GM03348 (cell line): ENCODE data around the gene CNGB1.

Experiments
- DNase-seq: peaks from one replicate; pipeline ENCODE4 v3.0.0; 2012; ENCODE audit warnings: low spot score

The CNGB1 gene

DNA sequence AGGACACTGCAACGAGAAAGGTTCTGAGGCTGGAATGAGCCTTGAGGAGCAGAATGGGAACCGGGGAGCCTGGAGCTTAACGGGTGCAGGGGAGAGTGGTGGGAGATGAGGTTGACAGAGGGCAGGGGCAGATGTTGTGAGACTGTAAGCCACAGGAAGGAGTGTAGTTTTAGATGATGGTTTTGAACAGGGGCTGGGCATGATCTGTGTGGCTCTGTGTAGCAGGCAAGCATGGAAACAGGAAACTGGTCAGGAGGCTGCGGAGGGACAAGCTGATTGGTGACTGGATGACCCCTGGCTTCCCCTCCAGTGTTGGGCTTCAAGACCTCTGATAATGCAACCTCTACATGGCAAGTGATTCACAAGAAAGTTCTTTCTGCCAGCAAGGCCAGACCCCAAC lies 1.4 kb upstream of the CNGB1 start:
- no peak for DNase-seq

DNA sequence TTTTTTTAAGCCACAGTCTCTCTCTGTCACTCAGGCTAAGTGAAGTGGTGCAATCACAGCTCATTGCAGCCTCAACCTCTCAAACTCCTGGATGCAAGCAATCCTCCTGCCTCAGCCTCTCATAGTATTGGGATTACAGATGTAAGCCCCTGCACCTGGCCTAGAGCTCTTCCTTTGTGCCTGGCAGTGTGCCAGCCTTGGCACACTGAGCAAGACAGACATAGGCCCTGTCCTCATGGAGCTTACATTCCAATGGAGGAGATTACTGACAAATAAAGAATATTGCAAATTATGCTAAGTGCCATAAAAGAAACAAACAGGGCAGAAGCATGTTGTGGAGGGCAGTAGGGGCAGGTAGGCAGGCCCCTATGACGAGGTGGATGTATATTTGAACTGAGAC lies 920 bp upstream of the CNGB1 start:
- no peak for DNase-seq

DNA sequence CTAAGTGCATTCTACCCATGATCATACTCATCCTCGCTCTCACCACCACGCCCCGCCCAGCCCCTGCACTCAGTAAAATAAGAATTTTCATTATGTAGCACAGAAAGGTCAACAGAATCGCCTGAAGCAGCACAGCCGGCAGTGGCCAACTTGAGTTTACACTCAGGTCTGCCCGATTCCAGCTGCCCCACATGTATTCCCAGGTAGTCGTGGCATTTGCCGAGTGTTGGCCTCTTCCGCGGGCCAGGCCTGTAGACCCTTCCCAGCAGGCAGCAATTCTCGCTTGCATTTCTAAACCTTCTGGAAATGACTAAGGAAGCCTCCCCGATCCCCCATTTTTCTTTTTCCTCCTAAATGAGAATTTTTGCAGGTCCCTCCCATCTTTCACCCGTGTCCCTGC lies 609 bp downstream of the CNGB1 start:
- no peak for DNase-seq

DNA sequence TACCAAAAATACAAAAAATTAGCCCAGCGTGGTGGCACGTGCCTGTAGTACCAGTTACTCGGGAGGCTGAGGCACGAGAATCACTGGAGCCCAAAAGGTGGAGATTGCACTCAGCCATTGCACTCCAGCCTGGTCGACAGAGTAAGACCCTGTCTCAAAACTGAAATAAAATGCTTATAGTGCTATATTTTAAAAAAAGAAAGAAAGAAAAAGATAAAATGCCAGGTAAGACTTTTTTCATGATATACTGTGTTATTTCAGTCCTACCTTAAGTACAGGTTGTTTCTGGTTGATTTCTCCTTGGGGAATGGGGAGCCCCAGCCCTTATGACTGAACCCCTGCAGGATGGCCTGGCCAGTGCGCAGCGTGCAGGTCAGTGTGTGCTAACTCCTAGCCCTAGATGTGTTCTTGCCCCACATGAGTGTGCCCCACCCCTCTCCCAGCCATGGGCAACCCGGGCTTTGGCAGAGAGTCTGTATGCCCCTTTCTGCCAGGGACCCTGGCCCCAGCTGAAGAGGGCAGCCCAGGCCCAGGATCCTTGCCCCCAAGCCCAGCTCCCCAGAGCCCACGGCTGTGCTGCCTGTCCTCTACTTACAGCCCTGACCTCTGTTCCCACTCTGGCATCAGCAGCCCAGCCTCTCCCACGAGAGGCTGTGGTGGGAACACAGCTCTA lies 1.3 kb downstream of the CNGB1 start:
- no peak for DNase-seq

DNA sequence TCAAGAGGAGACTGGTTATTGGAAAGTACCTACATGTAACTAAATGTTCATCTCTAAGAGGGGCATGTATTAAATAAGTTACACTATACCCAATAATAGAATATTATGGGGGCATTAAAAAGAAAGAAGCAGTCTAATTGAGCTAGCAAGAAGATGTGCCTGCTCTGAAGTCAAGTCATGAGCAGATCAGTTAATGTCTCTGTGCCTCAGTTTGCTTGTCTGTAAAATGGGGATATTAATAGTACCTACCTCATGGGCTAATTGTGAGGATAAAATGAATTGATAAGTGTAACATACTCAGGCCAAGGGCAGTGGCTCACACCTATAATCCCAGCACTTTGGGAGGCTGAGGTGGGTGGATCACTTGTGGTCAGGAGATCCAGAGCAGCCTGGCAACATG lies 3.0 kb downstream of the CNGB1 start:
- DNase-seq = no peak

DNA sequence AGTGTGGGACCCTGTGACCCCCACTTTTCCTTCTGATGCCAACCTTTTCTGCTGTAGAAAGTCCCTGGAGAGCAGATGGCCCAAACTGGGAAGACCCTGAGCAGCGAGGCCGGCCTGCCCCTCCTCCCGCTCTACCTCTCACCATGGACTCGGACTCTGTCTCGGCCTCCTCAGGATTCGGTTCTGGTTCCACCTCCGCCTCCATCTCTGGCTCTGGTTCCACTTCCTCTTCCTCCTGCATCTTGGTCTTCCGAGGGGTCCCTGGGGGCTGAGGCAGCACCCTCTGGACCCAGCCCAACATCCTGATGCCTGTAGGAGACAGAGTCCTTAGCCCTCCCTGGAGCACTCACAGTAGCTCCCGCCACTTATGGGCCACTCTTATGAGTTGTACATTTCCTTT lies 3.9 kb downstream of the CNGB1 start:
- DNase-seq = no peak

DNA sequence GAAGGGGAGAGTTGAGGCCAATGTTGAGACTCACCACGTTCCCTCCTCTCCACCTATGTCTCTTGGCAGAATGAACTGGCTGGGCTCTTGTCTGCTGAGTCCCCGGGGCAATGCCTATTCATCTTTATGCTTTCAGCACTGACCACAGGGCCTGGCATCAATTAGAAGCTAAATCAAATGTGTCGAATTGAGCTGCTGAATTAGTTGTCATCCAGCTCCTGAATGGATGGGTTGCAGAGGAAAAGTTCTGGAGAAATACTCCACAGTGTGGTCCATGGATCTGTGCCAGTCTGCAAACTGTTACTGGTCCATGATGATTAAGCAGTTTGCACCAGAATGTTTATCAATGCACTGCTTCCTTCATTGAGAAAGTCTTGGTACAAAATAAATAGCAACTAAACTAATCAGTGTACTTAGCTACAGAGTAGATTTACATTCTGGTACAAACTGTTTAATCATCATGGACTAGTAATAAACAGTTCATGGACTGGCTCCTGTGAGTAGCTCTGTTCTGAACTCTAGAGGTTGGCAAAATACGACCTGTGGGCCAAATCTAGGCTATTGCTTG lies 4.6 kb downstream of the CNGB1 start:
- no peak for DNase-seq

DNA sequence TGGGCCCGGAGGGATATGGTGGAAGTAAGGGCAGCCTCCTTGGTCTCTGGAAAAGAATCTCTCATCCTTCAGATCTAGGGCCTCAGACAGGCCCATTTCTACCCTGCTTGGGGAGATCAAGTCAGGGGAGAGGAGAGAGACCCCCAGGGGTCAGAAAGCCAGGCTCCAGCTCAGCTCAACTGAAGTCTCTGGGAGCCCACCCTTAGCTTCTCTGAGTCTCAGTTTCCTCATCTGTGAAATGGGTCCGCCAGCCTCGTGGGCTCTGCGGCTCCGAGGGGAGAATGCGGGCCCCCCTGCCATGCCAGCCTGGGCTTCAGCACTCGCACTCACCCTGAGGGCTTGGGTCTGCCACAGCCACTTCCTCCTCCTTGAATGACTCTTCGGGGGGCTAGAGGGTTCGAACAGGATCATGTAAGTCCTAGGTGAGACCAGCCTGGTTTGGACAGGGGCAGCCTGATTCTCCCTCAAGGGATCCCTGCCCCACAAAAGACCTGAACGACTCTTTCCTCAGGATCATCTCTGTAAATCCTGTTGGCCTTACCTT lies 6.7 kb downstream of the CNGB1 start:
- DNase-seq = no peak

DNA sequence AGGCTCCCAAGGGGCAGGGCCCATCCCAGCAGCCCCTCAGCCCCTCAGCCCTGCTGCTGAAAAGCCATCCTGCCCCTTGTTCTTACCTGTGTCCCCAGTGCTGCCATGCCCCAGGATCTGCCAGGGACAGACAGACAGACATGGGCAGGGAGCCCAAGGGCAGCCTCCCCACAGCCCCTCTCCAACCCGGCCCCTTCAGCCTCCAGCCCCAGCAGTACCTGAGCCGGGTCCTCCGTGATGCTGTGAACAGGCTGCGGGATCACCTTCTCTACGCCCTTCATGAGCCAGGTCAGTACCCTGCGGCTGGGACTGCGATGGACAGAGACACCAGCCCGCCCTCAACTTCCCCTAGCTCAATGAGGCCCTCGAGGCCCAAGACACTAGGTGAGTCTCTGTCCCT lies 8.2 kb downstream of the CNGB1 start:
- DNase-seq = no peak

DNA sequence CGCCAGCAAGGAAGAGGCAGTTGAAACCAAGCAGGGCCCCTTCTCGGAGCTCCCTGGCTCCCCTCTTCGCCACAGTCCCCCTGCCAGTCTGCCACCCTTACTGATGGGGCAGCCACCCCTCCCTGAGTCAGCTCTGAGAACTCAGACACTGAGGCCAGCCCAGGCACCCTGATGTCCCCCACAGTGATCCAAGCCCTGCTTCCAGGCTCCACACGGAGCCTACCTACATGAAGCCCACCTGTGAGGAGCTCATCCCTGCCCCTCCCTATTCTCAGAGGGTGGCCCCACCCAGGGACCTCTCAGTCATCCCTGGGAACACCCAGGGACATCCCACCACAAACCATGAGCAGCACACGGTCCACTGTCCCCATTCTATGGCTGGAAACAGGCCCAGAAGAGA lies 8.9 kb downstream of the CNGB1 start:
- DNase-seq = no peak

DNA sequence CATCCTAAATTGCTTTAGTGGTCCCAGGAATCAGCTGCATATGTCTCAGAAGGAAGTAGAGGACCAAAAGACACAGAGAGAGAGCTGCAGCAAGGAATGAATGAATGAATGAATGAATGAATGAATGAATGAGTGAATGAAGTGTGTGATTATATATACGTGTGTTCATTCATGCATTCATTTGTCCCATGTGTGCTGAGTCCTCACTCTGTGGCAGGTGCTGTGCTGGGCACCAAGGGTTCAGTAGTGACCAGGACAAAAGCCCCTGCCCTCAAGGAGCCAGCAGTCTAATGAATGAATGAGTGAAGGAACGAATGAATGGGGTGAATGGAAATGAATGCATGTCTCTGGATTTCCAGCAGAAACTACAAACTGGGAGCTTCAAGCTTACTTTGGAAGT lies 9.4 kb downstream of the CNGB1 start:
- DNase-seq = no peak

DNA sequence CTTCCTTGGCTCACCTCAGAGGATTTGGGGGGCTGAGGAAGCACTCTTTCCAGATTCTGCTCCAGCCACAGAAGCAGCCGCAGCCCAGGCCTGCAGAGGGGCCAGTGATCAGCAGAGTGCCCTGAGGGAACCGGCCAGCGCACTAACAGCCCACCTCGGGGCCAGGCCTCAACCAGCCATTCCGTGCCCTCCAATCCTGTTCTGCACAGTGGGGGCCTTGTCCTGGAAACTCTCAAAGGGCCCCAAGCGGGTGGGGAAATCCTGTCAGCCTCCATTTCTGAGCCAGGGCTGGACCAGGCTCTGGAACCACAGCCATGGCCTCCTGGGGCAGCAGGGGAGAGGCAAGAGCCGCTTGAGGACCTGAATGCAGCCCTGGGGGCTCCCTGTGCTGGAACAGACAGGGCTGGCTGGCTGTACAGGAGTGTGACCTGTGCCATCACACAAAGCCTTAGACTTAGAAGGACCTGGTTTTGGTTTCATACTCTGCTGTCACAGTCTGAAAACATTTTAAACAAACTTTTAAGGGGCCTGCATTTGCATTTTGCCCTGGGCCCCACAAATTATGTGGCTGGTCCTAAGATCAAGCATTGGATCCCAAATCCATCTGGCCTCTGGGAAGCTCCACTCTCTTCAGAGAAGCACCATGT lies 10.0 kb downstream of the CNGB1 start:
- DNase-seq = no peak

DNA sequence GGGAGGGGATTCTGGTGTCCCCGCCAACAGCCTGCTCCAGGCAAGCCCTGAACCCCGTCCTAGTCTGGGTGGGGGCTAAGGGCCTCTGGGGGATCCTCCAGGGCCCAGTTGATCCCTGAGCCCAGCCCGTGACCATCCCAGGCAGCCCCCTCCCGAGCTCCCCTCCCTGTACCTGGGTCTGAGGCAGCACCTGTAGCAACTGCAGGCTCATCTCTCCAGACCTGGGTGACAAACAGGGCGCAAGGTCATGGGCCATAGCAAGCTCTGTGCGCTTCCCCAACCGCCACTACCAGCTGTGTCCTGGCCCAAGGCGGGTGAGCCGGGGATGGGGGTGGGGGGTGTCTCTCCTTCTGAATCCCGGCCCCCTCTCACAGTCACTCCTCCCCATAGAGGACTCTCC lies 10.6 kb downstream of the CNGB1 start:
- DNase-seq = no peak

DNA sequence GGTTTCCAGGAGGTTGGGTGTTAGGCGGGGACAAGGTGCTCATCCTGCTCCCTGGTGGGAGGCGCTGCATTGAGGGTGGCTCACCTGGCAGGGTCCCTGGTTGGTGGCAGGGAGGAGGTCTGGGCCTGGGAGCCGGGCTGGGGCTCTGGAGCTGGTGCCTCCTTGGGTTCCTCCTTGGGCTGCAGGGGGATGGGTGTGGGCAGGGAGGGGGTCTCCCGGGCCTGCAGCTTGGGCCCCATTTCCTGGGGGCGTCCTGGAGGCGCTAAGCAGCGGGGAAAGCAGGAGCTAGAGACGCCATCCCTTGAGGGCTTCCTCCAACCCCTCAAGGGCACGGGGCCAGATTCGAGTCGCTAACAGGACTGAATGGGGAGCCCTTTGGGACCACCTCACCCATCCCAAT lies 11.1 kb downstream of the CNGB1 start:
- no peak for DNase-seq

DNA sequence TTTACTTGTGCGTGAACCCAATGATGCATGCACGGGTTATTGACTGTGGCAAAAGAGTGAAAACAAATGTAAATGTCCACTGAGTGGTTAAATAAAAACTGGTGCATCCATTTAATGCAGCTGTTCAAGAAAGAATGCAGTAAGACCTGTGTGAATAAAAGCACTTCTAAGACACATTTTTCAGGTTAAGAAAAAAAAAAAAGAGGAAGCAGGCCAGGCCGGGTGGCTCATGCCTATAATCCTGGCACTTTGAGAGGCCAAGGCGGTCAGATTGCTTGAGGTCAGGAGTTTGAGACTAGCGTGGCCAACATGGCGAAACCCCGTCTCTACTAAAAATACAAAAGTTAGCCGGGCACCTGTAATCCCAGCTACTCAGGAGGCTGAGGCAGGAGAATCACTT lies 11.8 kb downstream of the CNGB1 start:
- no peak for DNase-seq

DNA sequence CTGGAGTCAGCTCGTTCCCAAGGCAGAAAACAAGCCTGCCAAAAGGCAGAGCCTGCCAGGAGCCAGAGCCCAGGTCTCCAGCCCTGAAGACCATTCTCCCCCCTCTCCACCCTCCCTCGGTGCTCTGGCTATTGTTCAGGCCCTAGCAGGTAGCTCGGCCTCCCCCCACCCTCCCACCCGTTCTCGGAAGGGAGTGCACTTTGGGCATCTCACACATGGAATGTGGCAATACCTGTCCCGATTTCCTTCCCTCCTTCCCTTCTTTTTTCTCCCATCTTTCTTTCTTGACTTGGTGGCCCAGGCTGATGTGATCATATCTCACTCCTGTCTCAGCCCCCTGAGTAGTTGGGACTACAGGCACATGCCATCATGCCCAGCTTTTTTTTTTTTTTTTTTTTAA lies 12.4 kb downstream of the CNGB1 start:
- DNase-seq = no peak

DNA sequence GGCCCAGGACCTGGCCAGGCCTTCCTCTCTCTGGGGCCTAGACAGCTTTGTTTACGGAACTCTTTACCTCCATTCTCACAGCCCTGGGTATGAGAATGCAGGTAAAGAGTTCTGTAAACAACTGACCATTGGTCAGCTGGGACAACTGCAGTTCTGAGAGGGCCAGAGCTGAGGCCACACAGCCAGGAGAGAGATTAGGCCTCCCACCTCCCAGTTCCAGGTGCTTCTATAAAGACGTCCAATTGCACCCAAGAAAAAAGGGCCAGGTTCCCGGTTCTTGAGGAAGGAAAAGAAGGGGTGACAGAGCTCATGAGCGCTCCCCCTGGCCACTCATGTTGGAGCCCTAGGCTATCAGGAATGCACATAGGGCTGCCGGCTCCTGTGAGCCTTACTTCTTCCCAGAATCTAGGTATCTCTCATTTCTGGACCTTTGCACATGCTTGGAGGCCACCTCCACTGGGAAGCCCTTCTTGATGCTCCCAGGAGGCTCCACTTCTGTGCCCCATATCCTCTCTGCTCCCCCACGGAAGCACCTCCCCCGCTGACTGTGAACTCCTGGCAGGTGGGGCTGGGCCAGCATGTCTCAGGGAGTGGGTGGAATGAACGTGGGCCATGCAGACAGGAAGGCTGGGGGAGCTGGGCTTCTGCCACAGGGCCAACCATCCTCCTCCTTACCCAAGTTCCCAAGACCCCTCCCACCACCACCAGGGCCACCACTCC lies 13.1 kb downstream of the CNGB1 start:
- no peak for DNase-seq

DNA sequence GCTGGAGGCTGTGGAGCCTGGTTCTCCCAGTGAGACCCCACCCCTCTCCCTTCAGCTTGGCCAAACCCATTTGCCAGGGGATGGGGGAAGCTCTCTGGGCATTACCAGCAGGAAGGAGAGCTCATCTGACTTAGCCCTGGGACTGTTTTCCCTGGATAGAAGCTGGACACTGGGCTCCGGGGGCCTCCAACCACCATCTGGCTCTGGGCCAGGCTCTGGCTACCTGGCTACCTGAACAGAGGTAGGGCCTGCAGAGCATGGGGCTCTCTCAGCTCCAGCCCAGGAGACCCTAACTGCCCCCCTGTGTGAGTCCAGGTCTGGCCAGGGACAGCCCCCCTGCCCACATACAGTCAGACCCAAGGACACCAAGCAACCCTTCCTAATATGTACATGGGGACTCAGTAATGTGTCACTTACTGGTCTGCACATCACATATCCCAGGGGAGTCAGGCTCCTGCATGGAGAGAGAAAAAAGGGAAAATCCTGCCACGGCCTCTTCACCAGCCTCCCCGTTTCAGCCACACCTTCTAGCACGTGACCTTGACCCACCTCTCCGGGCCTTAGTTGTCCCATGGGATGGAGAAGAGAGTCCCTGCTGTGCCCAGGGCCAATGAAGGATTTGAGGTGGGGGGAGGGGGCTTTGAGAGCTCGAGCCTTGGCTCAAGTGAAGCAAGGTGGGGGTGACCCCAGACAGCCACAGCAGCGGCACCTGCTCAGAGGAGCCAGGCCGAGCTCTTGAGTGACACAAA lies 13.8 kb downstream of the CNGB1 start:
- DNase-seq = no peak

DNA sequence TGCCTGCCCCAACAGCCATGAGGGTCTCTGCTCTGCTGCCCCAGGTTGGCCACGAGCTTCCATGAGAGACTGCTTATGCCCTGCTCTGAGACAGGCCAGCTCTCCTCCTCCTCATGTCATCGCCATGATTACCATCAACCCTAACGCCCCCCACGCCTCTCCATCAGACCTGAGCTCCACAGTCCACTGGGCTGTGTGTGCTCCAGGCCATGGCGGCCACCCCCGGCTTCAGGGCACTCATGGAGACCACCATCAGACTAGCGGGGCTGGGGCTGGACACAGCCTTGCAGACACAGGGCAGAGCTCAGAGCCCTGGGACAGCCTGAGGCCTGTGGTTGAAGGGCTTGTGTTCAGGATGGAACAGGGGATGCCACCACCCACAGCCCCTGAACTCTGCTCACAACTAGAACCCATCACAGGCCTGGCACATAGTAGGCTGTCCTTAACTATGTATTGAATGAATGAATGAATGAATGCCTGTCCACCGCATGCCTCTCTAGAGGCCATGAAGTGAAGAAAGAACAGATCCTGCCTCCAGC lies 14.6 kb downstream of the CNGB1 start:
- no peak for DNase-seq

DNA sequence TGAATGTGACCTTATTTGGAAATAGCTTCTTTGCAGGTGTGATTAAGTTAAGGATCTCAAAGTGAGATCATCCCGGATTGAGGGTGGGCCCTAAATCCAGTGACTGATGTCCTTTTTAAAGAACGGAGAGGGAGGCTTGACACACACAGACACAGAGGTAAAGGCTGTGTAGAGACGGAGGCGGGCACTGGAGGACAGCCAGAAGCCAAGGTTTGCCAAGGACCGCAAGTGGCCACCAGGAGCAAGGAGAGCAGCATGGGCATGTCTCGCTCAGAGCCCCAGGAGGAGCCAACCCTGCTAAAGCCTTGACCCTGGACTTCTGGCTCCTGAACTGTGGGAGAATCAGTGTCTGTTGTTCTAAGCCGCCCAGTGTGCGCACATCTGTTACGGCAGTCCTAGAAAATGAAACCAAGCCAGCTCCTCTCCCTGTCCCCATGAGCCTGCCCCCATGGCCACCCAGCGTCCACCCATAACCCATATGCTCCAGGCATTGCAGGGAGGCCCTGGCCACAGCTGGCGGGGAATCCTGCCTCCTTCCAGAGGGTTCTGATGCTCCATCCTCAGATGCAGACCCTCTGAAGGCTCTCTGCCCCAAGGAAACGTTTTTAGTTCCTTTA lies 15.2 kb downstream of the CNGB1 start:
- DNase-seq = no peak

DNA sequence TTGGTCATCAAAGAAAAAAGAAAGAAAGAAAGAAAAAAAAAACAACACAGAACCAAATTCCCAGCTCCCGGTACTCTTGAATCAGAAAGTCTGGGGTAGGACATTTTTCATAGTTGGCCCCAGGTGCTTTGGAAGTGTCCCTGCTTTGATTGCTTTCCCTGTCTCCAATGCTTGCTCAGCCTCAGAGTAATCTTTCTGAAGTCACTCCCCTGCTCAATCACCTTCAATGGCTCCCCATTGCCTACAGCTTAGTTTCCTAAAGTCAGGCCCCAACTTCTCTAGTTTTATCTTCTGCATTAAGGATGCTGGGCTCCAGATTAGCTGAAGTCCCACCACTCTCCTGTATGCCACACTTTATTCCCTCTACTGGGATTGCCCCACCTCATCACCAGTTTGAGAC lies 17.1 kb downstream of the CNGB1 start:
- DNase-seq = no peak

DNA sequence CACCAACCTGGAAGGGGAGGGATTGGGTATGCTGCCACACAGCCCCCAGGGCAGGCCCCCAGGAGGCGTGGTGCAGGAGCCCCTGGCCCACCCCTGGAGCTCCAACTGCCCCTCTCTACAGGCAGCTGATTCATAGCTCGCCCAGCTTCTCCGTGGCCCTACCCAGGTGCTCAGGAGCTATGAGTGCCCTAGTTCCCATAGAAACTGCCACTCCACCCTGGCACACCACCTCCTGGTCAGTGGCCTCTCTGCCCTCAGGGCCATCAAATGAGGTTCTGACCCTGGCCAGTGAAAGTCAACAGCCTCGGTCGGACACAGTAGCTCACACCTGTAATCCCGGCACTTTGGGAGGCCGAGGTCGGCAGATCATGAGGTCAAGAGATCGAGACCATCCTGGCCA lies 18.0 kb downstream of the CNGB1 start:
- no peak for DNase-seq
